Measurements from ENCODE around the gene CHRNA10. TPM values are rescaled to one million over a fixed set of nuclear protein-coding genes. Genes with fewer than 3 reads are reported as not detected.

The CHRNA10 gene
- total and polyA plus RNA-seq, 10 of the 15 experiments (the other 5 are each of a cell fraction or from before 2014, with no cell fraction given) = 0.14 to 1.5 (median 0.57) TPM

DNA sequence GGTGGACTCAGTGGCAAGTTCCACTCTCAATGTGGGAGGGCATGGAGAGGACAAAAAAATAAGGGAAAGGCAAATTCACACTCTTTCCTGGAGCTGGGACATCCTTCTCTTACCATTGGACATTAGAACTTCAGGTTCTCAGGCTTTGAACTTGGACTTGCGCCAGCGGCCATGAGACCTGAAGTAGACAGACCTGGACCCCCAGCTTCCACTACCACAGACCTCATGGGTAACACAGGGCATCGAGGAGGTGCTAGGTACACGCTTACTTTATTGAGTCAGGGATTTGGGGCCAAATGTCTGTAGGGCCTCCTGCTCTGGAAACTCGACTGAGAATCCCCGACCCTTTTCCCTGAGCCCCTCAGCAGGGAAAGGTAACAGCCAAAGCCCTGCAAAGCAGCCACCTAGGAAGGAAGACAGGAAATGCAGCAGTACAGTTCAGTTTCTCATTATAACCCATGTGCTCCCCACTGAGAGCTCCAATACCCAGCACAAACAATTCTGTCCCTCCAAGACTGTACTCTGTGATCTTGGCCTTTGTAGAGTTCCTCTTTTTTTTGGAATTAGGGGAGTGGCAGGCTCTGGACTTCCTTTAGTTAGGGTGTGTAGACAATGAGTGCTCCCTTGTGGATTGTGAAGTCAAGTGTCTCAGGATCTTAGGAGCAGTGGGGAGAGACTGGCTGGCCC, 5.7 kb downstream of the CHRNA10 start (continued):
- TF ChIP-seq FOXK2 (IDR thresholded peaks at IDR 0.05) (no peak), SMAD5 (IDR thresholded peaks at IDR 0.05; ENCODE audit: low read depth) (no peak), LARP7 (IDR thresholded peaks at IDR 0.05) (no peak), NRF1 (conservative IDR thresholded peaks at IDR 0.05; ENCODE audit: low read depth, low read length) (no peak), NR2C1 (IDR thresholded peaks at IDR 0.05) (no peak)
- TF ChIP-seq, protein P1, sequence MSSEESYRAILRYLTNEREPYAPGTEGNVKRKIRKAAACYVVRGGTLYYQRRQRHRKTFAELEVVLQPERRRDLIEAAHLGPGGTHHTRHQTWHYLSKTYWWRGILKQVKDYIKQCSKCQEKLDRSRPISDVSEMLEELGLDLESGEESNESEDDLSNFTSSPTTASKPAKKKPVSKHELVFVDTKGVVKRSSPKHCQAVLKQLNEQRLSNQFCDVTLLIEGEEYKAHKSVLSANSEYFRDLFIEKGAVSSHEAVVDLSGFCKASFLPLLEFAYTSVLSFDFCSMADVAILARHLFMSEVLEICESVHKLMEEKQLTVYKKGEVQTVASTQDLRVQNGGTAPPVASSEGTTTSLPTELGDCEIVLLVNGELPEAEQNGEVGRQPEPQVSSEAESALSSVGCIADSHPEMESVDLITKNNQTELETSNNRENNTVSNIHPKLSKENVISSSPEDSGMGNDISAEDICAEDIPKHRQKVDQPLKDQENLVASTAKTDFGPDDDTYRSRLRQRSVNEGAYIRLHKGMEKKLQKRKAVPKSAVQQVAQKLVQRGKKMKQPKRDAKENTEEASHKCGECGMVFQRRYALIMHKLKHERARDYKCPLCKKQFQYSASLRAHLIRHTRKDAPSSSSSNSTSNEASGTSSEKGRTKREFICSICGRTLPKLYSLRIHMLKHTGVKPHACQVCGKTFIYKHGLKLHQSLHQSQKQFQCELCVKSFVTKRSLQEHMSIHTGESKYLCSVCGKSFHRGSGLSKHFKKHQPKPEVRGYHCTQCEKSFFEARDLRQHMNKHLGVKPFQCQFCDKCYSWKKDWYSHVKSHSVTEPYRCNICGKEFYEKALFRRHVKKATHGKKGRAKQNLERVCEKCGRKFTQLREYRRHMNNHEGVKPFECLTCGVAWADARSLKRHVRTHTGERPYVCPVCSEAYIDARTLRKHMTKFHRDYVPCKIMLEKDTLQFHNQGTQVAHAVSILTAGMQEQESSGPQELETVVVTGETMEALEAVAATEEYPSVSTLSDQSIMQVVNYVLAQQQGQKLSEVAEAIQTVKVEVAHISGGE (CRISPR knock-in tag; IDR thresholded peaks at IDR 0.05) = no peak
- TF ChIP-seq, protein P2, sequence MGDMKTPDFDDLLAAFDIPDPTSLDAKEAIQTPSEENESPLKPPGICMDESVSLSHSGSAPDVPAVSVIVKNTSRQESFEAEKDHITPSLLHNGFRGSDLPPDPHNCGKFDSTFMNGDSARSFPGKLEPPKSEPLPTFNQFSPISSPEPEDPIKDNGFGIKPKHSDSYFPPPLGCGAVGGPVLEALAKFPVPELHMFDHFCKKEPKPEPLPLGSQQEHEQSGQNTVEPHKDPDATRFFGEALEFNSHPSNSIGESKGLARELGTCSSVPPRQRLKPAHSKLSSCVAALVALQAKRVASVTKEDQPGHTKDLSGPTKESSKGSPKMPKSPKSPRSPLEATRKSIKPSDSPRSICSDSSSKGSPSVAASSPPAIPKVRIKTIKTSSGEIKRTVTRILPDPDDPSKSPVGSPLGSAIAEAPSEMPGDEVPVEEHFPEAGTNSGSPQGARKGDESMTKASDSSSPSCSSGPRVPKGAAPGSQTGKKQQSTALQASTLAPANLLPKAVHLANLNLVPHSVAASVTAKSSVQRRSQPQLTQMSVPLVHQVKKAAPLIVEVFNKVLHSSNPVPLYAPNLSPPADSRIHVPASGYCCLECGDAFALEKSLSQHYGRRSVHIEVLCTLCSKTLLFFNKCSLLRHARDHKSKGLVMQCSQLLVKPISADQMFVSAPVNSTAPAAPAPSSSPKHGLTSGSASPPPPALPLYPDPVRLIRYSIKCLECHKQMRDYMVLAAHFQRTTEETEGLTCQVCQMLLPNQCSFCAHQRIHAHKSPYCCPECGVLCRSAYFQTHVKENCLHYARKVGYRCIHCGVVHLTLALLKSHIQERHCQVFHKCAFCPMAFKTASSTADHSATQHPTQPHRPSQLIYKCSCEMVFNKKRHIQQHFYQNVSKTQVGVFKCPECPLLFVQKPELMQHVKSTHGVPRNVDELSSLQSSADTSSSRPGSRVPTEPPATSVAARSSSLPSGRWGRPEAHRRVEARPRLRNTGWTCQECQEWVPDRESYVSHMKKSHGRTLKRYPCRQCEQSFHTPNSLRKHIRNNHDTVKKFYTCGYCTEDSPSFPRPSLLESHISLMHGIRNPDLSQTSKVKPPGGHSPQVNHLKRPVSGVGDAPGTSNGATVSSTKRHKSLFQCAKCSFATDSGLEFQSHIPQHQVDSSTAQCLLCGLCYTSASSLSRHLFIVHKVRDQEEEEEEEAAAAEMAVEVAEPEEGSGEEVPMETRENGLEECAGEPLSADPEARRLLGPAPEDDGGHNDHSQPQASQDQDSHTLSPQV (IDR thresholded peaks at IDR 0.05) = no peak

Measured in GM12878 (cell line).